Measurements from ENCODE around the gene PDIA6.

DNA sequence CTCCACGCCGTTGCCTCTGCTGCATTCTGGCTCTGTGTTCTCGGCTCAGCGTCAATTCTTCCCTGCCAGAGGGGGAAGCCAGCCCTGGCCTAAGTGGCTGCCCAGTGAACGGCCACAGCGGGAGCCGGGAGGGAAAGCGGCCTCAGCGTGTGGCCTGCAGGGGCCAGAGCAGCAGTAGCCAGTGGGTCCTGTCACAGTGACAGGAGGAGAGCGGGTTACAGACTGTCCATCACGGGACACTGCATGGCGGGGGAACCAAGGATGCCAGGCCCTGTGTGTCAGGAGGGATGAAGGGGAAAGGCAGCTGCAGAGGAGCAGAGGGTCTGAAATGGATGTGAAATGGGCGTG is 39.7 kb downstream of the PDIA6 start:
- TF ChIP-seq EZH2 (IDR thresholded peaks at IDR 0.05; ENCODE audit: borderline replicate concordance, control insufficient read depth, low read depth, low read length), result no peak
- no peak for TF ChIP-seq JUND (IDR thresholded peaks at IDR 0.05; ENCODE audit: low read depth, low read length)
- no peak for TF ChIP-seq ESRRA (IDR thresholded peaks at IDR 0.05; ENCODE audit: low read length)
- TF ChIP-seq, protein P1, sequence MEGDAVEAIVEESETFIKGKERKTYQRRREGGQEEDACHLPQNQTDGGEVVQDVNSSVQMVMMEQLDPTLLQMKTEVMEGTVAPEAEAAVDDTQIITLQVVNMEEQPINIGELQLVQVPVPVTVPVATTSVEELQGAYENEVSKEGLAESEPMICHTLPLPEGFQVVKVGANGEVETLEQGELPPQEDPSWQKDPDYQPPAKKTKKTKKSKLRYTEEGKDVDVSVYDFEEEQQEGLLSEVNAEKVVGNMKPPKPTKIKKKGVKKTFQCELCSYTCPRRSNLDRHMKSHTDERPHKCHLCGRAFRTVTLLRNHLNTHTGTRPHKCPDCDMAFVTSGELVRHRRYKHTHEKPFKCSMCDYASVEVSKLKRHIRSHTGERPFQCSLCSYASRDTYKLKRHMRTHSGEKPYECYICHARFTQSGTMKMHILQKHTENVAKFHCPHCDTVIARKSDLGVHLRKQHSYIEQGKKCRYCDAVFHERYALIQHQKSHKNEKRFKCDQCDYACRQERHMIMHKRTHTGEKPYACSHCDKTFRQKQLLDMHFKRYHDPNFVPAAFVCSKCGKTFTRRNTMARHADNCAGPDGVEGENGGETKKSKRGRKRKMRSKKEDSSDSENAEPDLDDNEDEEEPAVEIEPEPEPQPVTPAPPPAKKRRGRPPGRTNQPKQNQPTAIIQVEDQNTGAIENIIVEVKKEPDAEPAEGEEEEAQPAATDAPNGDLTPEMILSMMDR (IDR thresholded peaks at IDR 0.05 in 2 of 3, conservative IDR thresholded peaks at IDR 0.05 in 1 of 3; ENCODE audit: control insufficient read depth in 2 of 3, extremely low read depth in 1 of 3, insufficient read depth in 1 of 3, low read depth in 3 of 3, low read length in 3 of 3), result no peak
- TF ChIP-seq MYC (IDR thresholded peaks at IDR 0.05; ENCODE audit: insufficient read depth, insufficient read length, insufficient replicate concordance, low read length, severe bottlenecking), result no peak
- TF ChIP-seq YY1 (IDR thresholded peaks at IDR 0.05; ENCODE audit: low read depth, low read length), result no peak

Measured in GM12878 (cell line).